ENCODE data around the gene CPSF4L. TPM values are rescaled to one million over a fixed set of nuclear protein-coding genes. Genes with fewer than 3 reads are reported as not detected.
A peak's percentile ranks its signal among the peaks of the same experiment; 100 is the strongest.

CPSF4L gene
- polyA plus RNA-seq, 4 donors = 0.17 to 0.26 TPM; not detected in 2

- no peak for DNase-seq (ENCODE audit: low read depth in 4 of 4, low spot score in 3 of 4)
Observed at GRCh38 chr17:73290399-73291259, 28.9 kb upstream of the CPSF4L start.

- no peak for DNase-seq (ENCODE audit: low read depth in 4 of 4, low spot score in 3 of 4)
Observed at GRCh38 chr17:73289549-73290254, 28.0 kb upstream of the CPSF4L start.

GRCh38 chr17:73288534-73289302 lies 27.0 kb upstream of the CPSF4L start:
- DNase-seq (ENCODE audit: low read depth in 4 of 4, low spot score in 3 of 4) = no peak

- DNase-seq (ENCODE audit: low read depth in 4 of 4, low spot score in 3 of 4) = no peak
Observed at GRCh38 chr17:73286863-73287296, 25.2 kb upstream of the CPSF4L start.

- no peak for DNase-seq (ENCODE audit: low read depth in 4 of 4, low spot score in 3 of 4)
Observed at GRCh38 chr17:73285916-73286862, 24.5 kb upstream of the CPSF4L start.

- no peak for DNase-seq (ENCODE audit: low read depth in 4 of 4, low spot score in 3 of 4)
Observed at GRCh38 chr17:73285603-73285908, 23.9 kb upstream of the CPSF4L start.

- DNase-seq (ENCODE audit: low read depth in 4 of 4, low spot score in 3 of 4) = no peak
Observed at GRCh38 chr17:73284906-73285602, 23.4 kb upstream of the CPSF4L start.

- DNase-seq (ENCODE audit: low read depth in 4 of 4, low spot score in 3 of 4) = no peak
Observed at GRCh38 chr17:73284354-73284753, 22.7 kb upstream of the CPSF4L start.

- DNase-seq (ENCODE audit: low read depth in 4 of 4, low spot score in 3 of 4) = peak in 1 of 4 donors; percentile 64
Observed at GRCh38 chr17:73283841-73284282, 22.2 kb upstream of the CPSF4L start.

- DNase-seq (ENCODE audit: low read depth in 4 of 4, low spot score in 3 of 4) = no peak
Observed at GRCh38 chr17:73283250-73283649, 21.6 kb upstream of the CPSF4L start.

- no peak for DNase-seq (ENCODE audit: low read depth in 4 of 4, low spot score in 3 of 4)
Observed at GRCh38 chr17:73282629-73283028, 20.9 kb upstream of the CPSF4L start.

GRCh38 chr17:73281928-73282327 lies 20.2 kb upstream of the CPSF4L start:
- no peak for DNase-seq (ENCODE audit: low read depth in 4 of 4, low spot score in 3 of 4)

- no peak for DNase-seq (ENCODE audit: low read depth in 4 of 4, low spot score in 3 of 4)
Observed at GRCh38 chr17:73280191-73280590, 18.5 kb upstream of the CPSF4L start.

- DNase-seq (ENCODE audit: low read depth in 4 of 4, low spot score in 3 of 4) = no peak
Observed at GRCh38 chr17:73279704-73280103, 18.0 kb upstream of the CPSF4L start.

GRCh38 chr17:73278465-73279453 lies 17.1 kb upstream of the CPSF4L start:
- no peak for DNase-seq (ENCODE audit: low read depth in 4 of 4, low spot score in 3 of 4)

GRCh38 chr17:73278049-73278464 lies 16.4 kb upstream of the CPSF4L start:
- no peak for DNase-seq (ENCODE audit: low read depth in 4 of 4, low spot score in 3 of 4)

- DNase-seq (ENCODE audit: low read depth in 4 of 4, low spot score in 3 of 4) = no peak
Observed at GRCh38 chr17:73274490-73274889, 12.8 kb upstream of the CPSF4L start.

- no peak for DNase-seq (ENCODE audit: low read depth in 4 of 4, low spot score in 3 of 4)
Observed at GRCh38 chr17:73272906-73273218, 11.2 kb upstream of the CPSF4L start.
